GM12873 (cell line): Measurements from ENCODE around the gene AVPR2.

Experiments
- CTCF ChIP-seq: IDR thresholded peaks from 2 replicates; pipeline ENCODE4 v1.5.1; 2012; ENCODE audit warnings: low read depth, mild to moderate bottlenecking, moderate library complexity, low read length, control low read depth; ENCODE audit not compliant: insufficient read depth; ENCODE audit errors: missing control alignments

AVPR2 gene

GRCh38 chrX:153930011-153930910, 25.8 kb downstream of the AVPR2 start:
- TF ChIP-seq CTCF = no peak

GRCh38 chrX:153931151-153931550, 26.7 kb downstream of the AVPR2 start:
- TF ChIP-seq CTCF = no peak

- no peak for TF ChIP-seq CTCF
These were observed 27.3 kb downstream of the AVPR2 start for GRCh38 chrX:153931748-153932147.

- TF ChIP-seq CTCF = no peak
These were observed 27.9 kb downstream of the AVPR2 start for GRCh38 chrX:153932220-153932915.

GRCh38 chrX:153933748-153934147, 29.3 kb downstream of the AVPR2 start:
- TF ChIP-seq CTCF = no peak

- TF ChIP-seq CTCF = no peak
These were observed 29.8 kb downstream of the AVPR2 start for GRCh38 chrX:153934148-153934761.

GRCh38 chrX:153934762-153935325, 30.4 kb downstream of the AVPR2 start, which contains the start of gene NAA10:
TSS of gene NAA10 (minus strand) at chrX:153935037. CDS start at chrX:153934904, 133 bp downstream.
- TF ChIP-seq CTCF = no peak
